ENCODE measurements around the gene TENM4. TPM values are rescaled to one million over a fixed set of nuclear protein-coding genes. Genes with fewer than 3 reads are reported as not detected.

The TENM4 gene
- total RNA-seq, 2 donors from 2014 or later = 2.6 to 6.8 TPM

DNA sequence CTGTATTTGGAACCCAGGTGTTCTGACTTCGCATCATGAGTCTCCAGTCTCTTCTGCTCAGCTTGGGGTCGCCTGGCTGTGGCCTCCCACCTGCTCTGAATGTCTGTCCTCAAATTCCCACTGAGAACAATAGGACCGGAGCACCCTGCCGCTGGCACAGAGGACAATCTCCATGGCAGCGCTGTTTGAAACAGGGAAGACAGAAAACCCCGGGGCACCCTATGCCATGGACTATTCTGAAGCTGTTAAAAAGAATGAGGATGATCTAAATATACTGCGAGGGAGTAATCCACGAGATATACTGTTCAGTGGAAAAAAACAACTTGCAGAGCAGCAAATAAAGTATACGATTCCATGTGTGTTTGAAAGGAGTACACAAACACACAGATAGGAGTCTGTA, 450.6 kb downstream of the TENM4 start:
- Histone ChIP-seq H3K9me3 (no peaks in the 10 kb centered on the region), H3K27ac (no peak overlapping the region), H3K4me1 (replicated peaks) (no peaks in the 10 kb centered on the region), H3K4me3 (no peak overlapping the region), H3K36me3 (no peaks in the 10 kb centered on the region), H3K27me3 (replicated peaks; ENCODE audit: insufficient read depth) (no peaks in the 10 kb centered on the region)
- 59% methylated on average over 9 of the region's 9 CpGs for WGBS
- DNase-seq (ENCODE audit: low spot score) = no peak
- intact Hi-C loops (cut with DNase I) = no loop called here
- TF ChIP-seq POLR2AphosphoS5 (IDR thresholded peaks at IDR 0.05) (no peak), CTCF (IDR thresholded peaks at IDR 0.05) (no peak), POLR2A (IDR thresholded peaks at IDR 0.05) (no peak)

GRCh38 chr11:78987748-78988147, 453.1 kb downstream of the TENM4 start:
- H3K9me3 ChIP-seq = no peaks in the 10 kb centered on the region
- intact Hi-C loops (cut with DNase I) = no loop called here
- H3K4me3 ChIP-seq = no peak overlapping the region
- no peak for DNase-seq (ENCODE audit: low spot score)
- no peaks in the 10 kb centered on the region for H3K27me3 ChIP-seq (replicated peaks; ENCODE audit: insufficient read depth)
- TF ChIP-seq CTCF (IDR thresholded peaks at IDR 0.05) = no peak
- no peak for TF ChIP-seq POLR2AphosphoS5 (IDR thresholded peaks at IDR 0.05)
- no peak for TF ChIP-seq POLR2A (IDR thresholded peaks at IDR 0.05)
- no peaks in the 10 kb centered on the region for H3K36me3 ChIP-seq
- H3K27ac ChIP-seq = no peak overlapping the region
- H3K4me1 ChIP-seq (replicated peaks) = no peaks in the 10 kb centered on the region
- 97% methylated on average over 4 of the region's 4 CpGs for WGBS

- TF ChIP-seq CTCF (IDR thresholded peaks at IDR 0.05) (no peak), POLR2AphosphoS5 (IDR thresholded peaks at IDR 0.05) (no peak), POLR2A (IDR thresholded peaks at IDR 0.05) (no peak)
These were observed 454.5 kb downstream of the TENM4 start for GRCh38 chr11:78986305-78986704.

DNA sequence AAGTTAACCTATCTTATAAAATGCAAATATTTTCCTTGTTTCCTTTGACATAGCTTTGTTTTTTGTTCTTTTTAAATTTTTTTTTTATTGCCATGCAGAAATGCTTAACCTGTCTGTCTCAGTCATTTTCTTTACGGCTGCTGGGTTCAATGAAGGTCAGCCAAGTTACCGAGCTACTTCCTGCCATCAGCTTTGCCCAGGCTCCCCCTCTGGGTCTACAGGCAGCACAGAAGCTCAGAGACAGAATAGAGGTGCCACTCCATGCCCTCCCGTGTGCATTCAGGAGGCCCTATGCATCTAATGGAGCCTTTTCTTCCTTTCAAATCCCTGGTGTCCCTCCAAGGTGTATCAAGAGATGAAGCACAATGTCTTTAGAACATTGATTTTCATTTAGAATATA, 455.2 kb downstream of the TENM4 start:
- Histone ChIP-seq H3K36me3 (no peaks in the 10 kb centered on the region), H3K4me1 (replicated peaks) (no peaks in the 10 kb centered on the region), H3K27me3 (replicated peaks; ENCODE audit: insufficient read depth) (no peaks in the 10 kb centered on the region), H3K9me3 (no peaks in the 10 kb centered on the region), H3K4me3 (no peak overlapping the region), H3K27ac (no peak overlapping the region)
- 27% methylated on average over 3 of the region's 3 CpGs for WGBS
- TF ChIP-seq POLR2A (IDR thresholded peaks at IDR 0.05) = no peak
- TF ChIP-seq CTCF (IDR thresholded peaks at IDR 0.05) = no peak
- TF ChIP-seq POLR2AphosphoS5 (IDR thresholded peaks at IDR 0.05) = no peak
- intact Hi-C loops (cut with DNase I) = no loop called here
- DNase-seq (ENCODE audit: low spot score) = no peak

More at GRCh38 chr11:78986305-78986704, 454.5 kb downstream of the TENM4 start:
- no peaks in the 10 kb centered on the region for H3K9me3 ChIP-seq
- no peaks in the 10 kb centered on the region for H3K36me3 ChIP-seq
- intact Hi-C loops (cut with DNase I) = no loop called here
- no peak overlapping the region for H3K4me3 ChIP-seq
- no peaks in the 10 kb centered on the region for H3K4me1 ChIP-seq (replicated peaks)
- no peak for DNase-seq (ENCODE audit: low spot score)
- no peak overlapping the region for H3K27ac ChIP-seq
- 94% methylated on average over 8 of the region's 8 CpGs for WGBS
- no peaks in the 10 kb centered on the region for H3K27me3 ChIP-seq (replicated peaks; ENCODE audit: insufficient read depth)

- Histone ChIP-seq H3K27me3 (replicated peaks; ENCODE audit: insufficient read depth) (no peaks in the 10 kb centered on the region), H3K4me1 (replicated peaks) (no peaks in the 10 kb centered on the region), H3K4me3 (no peak overlapping the region), H3K36me3 (no peaks in the 10 kb centered on the region), H3K9me3 (no peaks in the 10 kb centered on the region), H3K27ac (no peak overlapping the region)
- 93% methylated on average over 4 of the region's 4 CpGs for WGBS
- intact Hi-C loops (cut with DNase I) = no loop called here
- TF ChIP-seq CTCF (IDR thresholded peaks at IDR 0.05) (no peak), POLR2A (IDR thresholded peaks at IDR 0.05) (no peak), POLR2AphosphoS5 (IDR thresholded peaks at IDR 0.05) (no peak)
- no peak for DNase-seq (ENCODE audit: low spot score)
These were observed 458.4 kb downstream of the TENM4 start for GRCh38 chr11:78982473-78982872.
